Right lung (tissue), 5 donors: Measurements from ENCODE around the gene PIM1. TPM values are rescaled to one million over a fixed set of nuclear protein-coding genes. Genes with fewer than 3 reads are reported as not detected.
"Not testable (repeated sequence)": the region's sequence is repeated elsewhere in the genome, so short reads cannot be mapped to it uniquely, and the experiment has no call there.

Source experiments
- DNase-seq, 2 donors: peaks; one replicate each; pipeline ENCODE4 v3.0.0-alpha.2; 2013
- polyA plus RNA-seq, 5 donors: library from polyadenylated mRNA; unstranded; fragments of 120-200 nt; gene quantifications; one replicate each; pipeline versions ENCODE4 v1.2.1 to v1.2.3, GENCODE V29; 2013; ENCODE audit warnings: inconsistent platforms in 1 of 5, low replicate concordance in 1 of 5; ENCODE audit not compliant: insufficient read length in 5 of 5, insufficient read depth in 1 of 5

Gene PIM1
- polyA plus RNA-seq, 5 donors: 13.9 to 22.2 (median 19.7) TPM

DNA sequence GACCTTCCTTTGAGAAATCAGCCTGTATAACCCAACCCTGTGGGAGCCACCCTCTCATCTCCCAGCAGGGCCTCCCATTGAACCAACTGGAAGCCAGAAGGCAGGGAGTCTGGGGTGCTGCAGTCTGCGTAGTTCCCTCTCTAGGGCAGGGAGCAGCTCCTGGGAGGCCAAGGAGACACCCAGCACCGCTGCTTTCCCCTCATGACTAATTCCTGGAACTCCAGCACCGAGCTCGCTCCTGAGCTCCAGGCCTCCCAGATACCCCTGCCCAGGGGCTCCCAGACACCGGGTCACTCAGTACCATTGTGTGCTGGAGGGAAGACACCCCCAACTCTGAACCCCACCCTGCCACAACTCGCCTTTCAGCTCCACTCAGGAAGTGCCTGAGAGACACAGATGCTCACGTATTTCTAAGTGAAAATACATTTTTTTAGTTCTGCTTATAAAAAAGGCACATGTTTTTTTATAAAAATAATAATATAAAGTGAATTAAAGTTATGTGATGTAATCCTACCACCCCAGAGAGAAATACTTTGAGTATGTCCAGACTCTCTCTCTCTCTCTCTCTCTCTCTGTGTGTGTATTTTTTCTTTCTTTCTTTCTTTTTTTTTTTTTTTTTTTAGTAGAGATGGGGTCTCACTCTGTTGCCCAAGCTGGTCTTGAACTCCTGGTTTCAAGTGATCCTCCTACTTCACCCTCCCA, 17.5 kb downstream of the PIM1 start:
- no peak for DNase-seq

DNA sequence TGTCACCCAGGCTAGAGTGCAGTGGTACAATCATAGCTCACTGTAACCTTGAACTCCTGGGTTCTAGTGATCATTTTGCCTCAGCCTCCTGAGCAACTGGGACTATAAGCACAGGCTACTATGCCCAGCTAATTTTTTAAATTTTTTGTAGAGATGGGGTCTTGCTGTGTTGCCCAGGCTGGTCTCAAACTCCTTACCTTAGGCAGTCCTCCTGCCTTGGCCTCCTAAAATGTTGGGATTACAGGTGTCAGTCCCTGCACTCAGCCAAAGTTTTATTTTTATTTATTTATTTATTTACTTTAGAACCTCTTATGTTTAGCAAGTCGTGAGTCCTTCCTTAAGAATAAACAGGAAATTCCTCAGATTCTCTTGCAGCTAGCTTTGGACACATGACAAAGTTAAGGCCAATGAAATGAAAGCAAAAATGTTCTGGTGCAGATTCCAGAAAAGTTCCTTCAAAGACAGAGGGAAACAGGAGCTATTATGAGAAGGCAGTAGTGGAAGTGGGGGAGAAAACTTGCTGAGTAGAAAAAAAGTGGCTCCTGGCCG, 19.1 kb downstream of the PIM1 start:
- DNase-seq: no peak

DNA sequence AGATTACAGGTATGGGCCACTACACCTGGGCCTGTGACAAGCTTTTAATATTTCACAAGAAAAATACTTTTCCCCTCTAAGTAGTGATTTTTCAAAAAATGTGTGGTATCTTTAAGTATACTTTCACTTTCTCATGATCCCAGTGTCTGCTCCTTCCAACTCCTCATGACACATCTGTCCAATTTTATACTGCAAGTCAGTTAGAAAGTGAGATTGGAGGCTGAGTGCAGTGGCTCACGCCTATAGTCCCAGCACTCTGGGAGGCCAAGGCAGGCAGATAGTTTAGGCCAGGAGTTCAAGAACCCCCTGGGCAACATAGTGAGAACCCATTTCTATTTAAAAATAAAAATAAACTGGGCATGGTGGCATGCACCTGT, 20.2 kb downstream of the PIM1 start:
- no peak for DNase-seq

DNA sequence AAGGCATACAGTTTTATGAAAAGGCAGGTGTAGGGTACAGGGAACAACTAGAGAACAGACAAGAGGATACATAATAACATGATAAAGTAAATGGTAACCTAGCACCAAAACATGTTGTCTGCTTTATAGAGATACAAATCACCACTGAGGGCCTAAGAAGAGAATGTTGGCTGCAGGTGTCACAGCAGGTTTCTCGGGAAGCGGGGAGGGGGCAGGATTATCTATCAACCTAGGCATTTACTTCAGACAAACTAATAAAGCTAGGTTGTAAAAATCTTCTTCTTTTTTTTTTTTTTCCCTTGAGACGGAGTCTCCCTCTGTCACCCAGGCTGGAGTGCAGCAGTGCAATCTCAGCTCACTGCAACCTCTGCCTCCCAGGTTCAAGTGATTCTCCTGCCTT, 22.7 kb downstream of the PIM1 start:
- no peak for DNase-seq

DNA sequence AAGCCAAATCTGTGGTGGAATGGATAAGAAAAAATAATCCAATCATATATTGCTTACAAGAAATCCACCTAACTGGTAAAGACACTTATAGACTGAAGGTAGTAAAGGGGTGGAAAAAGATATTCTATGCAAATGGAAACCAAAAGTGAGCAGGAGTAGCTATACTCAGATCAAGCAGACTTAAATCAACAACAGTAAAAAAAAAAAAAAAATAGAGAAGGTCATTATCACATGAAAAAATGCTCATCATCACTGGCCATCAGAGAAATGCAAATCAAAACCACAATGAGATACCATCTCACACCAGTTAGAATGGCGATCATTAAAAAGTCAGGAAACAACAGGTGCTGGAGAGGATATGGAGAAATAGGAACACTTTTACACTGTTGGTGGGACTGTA, 24.9 kb downstream of the PIM1 start:
- DNase-seq: not testable (repeated sequence)

DNA sequence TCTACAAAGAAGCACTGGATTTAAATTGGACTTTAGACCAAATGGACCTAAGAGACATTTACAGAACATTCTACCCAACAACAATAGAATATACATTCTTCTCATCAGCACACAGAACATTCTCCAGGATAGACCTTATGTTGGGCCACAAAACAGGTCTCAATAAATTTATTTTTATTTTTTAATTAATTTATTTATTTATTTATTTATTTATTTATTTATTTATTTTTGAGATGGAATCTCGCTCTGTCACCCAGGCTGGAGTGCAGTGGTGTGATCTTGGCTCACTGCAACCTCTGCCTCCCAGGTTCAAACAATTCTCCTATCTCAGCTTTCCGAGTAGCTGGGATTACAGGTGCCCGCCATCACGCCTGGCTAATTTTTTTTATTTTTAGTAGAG, 26.5 kb downstream of the PIM1 start:
- not testable (repeated sequence) for DNase-seq

DNA sequence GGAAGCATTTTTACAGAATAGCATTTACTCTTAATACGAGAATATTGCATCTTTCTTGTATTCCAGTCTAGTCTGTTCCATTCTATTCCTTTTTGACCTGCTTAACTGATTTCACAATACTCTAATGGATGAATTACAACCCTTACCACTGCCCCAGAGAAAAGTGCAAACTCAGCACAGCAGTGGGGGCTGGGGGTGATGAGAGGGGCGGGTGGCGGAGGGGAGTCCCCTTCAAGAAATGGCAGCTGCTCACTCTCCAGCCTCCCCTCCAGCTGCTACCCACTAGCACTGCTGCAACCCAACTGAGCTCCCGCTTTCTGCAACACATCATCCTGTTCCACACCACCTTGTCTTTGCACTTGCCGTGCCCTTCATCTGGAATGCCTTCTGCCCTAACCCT, 30.1 kb downstream of the PIM1 start:
- peak; percentile 25 to 46 for DNase-seq

DNA sequence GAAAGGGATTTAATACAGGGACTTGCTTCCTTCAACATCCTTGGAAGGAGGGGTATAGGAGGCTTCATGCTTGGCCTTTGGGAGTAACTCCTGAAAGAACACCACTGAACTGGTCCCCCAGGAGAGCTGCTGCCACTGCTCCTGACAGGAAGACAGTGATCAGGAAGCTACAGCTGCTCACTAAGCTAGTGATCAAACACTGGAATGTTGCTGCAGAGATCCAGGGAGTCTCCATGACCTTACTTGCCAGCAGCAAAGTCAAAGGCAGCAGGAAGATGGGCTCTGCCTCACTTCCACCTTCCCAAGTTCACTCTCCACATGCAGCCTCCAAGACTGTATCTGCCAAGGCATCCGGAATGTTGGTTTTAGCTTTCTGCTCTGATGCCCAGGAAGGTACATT, 31.8 kb downstream of the PIM1 start:
- DNase-seq: no peak

DNA sequence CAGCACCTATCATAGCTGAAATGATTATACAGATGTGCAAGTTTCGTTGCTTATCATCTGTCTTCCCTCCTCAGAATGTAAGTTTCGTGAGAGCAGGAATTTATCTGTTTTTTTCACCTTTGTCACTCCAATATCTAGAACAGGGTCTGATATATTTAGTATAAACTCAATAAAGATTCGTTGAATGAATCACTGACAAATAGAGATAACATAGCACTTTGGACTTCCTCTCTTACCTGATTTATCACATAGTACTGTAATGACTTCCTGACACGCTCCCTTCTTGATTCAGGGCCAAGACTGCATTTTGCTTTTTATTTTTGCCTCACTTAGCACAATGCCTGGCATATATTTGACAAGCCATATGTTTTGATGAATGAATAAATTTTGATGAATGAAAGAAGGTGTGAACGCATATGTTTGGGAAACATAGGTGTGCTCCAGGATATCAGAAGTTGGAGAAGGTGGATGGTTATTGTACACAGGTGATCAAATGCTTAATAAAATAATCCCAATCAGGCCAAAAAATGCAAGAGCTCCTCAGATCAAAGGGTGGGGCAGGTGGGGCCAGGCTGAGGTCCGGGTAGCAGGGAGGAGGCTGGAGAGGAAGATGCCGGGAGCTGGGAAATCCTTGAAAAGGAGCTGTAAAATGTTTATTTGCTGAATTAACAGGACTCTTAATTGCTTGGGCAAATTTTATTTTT, 33.0 kb downstream of the PIM1 start:
- DNase-seq: no peak

DNA sequence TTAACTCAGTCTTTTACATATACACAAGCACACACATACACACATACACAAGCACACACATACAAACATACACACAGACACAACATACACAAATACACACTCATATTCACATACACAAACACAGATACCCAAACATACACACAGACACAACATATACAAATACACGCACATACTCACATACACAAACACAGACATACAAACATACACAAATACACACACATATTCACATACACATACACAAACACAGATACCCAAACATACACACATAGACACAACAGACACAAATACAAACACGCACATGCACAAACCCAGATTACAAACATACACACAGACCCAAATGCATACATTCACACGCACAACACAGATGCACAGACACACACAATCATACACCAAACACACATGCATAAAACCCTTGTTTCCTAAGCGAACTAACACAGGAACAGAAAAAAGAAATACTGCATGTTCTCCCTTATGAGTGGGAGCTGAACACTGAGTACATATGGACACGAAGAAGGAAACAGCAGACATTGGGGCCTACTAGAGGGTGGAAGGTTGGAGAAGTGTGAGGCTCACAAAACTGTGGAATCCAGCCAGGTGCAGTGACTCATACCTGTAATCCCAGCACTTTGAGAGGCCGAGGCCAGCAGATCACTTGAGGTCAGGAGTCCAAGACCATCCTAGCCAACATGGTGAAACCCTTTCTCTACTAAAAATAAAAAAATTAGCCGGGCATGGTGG, 34.2 kb downstream of the PIM1 start:
- no peak for DNase-seq

DNA sequence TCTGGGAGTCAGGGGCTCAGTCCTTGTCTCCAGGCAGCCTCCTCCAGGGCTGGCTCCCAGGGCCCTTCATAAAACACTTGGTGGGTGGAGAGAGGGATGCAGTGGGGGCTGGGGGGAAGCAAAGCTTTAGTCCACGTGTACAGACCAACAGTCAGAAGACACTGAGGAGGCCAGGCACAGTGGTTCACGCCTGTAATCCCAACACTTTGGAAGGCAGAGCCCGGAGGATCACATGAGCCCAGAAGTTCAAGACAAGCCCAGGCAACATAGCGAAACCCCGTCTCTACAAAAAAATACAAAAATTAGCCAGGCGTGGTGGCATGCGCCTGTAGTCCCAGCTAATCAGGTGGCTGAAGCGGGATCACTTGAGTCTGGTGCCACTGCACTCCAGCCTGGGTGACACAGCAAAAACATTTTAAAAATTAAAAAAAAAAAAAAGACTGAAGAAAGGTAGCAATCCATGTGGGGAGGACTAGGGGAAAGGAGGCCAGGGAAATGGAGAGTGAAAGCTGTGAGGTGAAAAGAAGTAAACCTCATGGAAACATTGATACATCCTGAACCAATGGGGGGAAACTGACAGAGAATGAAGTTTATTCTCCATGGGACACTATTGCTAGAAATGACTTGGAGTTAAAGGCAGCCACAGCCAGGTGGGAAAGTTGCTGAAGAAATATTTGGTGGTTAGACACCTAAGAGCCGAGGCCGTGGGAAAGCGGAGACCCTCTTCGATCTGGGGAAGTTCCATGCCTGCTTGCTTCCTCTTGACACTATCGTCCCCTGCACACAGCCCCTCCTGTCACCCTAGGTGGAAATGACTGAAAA, 35.4 kb downstream of the PIM1 start:
- DNase-seq: no peak

DNA sequence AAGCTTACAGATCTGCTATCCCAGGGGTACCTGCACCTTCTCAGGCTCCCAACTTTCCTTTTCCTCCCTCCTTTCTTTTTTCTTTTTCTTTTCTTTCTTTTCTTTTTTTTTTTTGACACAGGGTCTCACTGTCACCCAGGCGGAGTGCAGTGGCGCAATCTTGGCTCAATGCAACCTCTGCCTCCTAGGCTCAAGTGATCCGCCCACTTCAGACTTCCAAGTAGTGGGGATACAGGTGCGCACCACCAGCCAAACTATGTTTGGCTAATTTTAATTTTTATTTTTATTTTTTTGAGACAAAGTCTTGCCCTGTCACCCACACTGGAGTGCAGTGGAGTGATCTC, 36.0 kb downstream of the PIM1 start:
- DNase-seq: no peak

DNA sequence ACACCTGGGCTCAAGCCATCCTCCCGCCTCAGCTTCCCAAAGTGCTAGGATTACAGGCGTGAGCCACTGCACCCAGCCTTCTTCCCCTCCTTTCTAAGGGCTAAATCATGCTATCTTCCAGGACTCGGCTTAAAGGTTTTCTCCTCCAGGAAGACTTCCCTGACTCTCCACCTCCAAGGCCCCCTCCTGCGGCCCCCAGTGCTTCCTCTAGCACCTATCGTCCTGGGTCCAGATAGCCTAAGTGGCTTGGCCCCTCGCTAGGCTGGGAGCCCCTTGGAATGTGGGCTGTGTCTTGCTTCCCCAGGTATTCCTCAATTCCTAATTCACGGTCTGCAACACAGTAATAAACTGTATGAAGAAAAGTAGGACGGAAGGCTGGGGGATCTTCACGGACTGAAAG, 36.7 kb downstream of the PIM1 start:
- no peak for DNase-seq

DNA sequence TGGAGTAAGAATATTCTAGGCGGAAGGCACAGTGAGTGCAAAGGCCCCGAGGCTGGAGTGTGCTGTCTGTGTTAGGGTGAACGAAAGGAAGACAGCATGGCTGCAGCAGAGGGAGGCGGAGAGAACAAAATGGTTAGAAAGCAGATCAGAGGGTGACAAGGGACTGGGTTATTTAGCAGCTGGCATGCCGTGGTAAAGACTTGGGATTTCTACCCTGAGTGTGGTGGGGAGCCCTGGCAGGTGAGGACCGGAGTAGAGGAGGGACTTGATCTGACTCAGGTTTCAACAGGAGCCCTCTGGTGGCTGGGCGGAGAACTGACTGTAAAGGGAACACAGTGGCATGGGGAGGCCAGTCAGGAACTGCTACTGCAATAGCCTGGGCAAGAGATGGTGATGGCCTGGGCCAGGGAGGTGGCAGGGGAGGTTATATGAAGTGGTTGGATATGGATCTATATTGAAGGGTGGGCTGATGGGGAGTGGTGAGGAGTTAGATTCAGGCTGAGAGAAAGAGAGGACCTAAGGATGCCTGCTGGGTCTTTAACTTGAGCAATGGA, 38.0 kb downstream of the PIM1 start:
- peak in 1 of 2 donors; percentile 27 for DNase-seq

DNA sequence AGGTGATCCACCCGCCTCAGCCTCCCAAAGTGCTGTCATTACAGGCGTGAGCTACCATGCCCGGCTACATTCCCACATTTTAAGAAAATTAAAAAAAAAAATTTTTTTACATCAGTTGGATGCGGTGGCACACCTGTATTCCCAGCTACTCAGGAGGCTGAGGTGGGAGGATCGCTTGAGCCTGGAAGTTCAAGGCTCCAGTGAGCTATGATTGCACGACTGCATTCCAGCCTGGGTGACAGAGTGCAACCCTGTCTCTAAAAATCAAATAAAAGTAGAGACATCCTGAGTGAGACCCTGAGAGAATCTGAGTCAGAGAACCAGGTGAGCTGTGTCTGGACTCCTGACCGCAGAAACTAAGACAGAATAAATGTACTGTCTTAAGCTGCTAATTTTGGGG, 38.8 kb downstream of the PIM1 start:
- DNase-seq: no peak

DNA sequence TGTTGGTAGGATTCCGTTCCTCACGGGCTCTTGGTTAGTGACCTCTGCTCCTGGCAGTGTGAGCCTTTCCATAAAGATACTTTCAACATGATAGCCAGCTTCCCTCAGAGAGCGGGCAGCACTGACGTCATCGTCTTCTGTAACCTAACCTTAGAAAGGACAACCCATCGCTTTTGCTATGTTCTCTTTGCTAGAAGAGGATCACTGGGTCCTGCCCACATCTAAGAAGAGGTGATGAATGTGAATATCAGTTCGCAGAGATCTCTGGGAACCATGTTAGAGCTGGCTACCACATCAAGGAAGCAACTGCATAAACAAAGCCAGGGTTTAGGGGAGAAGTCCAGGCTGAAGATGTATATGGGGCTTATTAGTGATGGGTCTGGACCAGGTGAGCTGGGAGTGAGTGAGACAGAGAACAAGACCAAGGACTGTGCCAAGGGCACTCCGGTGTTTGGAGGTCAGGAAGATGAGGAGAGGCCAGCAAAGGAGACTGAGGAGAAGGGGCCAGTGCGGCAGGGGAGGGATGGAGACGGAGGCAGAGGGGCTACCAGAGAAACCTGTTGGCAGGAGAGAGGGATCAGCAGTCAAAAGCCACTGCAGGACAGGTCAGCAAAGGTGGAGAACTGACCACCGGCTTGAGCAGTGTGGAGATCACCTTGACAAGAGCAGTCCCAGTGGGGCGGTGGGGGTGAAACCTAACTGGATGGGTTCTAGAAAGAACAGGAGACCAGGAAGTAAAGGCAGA, 39.7 kb downstream of the PIM1 start:
- DNase-seq: no peak

DNA sequence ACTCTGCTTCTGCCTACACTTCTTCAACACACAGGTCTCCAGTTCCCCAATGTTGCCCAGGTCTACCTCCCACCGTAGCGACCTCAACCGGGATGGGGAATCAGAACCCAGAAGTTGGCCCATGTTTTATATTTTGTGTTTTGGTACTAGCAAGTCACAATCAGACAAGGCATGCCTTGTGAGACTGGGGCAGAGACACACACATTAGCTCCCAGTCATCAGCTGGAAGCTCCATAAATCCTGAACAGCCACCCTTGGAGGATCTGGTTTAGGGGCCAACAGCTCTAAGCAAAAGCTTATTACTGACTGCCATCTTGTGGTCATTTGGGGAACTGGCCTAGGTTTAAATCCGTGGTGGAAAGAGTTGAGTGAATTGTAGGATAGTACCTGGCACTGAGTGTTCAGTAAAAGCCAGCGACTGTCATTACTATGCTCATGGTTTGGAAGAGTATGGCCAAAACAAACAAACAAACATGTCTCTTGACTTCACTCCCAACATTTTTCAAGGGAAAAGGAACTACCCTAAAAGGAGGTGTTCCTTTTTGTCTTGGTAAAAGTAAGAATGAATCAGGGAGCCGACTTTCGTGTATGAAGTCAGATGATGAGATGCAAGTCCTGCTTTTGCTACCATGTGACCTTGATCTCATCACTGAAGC, 40.5 kb downstream of the PIM1 start:
- peak; percentile 50 to 76 for DNase-seq

DNA sequence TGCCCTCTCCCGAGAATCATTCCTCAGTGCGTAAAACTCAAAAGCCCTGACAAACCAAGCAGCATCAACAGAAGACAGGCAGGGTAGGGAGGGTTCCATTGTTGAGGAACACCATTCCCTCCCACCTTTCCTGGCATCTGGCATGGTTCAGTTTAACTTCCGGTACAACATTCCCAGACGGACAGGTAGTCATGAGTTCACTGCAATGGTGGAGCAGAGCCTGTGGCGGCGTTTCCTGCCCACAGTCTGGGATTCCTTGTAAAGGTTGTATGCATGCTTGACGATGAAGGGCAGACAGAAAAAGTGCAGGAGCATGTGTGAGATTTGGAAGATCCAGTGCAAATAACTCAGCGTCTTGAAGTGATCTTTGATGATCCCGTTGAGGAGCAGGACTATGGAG, 42.3 kb downstream of the PIM1 start:
- no peak for DNase-seq

DNA sequence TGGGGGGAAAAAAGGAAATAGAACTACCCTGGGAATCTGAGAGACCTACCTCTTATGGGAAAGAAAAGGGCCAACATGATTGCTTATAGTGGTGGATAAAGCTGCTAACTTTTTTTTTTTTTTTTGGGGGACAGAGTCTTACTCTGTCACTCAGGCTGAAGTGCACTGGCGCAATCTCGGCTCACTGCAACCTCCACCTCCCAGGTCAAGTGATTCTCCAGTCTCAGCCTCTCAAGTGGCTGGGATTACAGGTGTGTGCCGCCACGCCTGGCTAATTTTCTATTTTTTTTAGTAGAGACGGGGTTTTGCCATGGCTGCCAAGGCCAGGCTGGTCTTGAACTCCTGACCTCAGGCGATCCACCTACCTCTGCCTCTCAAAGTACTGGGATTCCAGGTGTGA, 48.1 kb downstream of the PIM1 start:
- no peak for DNase-seq

DNA sequence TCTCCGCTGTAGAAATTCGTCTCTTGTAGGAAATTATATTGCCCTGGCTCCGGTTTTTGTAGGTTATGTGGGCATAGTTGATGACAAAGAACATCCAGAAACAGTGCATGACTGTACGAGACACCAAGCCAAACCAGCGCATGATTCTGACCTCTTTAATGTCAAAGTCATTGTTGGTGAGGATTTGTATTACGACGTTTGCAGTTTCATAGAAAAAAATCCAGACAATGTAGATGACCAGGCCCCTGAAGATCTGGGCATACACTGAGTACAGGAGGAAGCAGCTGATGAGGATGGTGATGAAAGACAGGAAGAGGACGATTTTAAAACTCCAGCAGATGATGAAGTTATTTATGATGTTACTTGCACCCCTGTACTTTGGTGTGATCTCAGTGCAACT, 48.6 kb downstream of the PIM1 start:
- DNase-seq: no peak
